H1 (cell line): Measurements from ENCODE around the gene CACUL1. TPM values are rescaled to one million over a fixed set of nuclear protein-coding genes. Genes with fewer than 3 reads are reported as not detected.

Source experiments
- CTCF ChIA-PET: fragments of 300-600 bp; sonication (Branson Sonifier 250); formaldehyde crosslinking; loops from one replicate; lab custom pipeline; 2021; ENCODE audit not compliant: partially characterized antibody; lab: Charles Lee
- POLR2A ChIA-PET: fragments of 300-600 bp; sonication (Branson Sonifier 250); formaldehyde crosslinking; loops from one replicate; lab custom pipeline; 2021; ENCODE audit warnings: inconsistent platforms; ENCODE audit not compliant: partially characterized antibody; lab: Charles Lee
- DNase-seq, 2 experiments: peaks; one replicate each; pipeline versions ENCODE4 v3.0.0 to v3.0.0-alpha.2; 2010 to 2022; ENCODE audit warnings: low spot score in 2 of 2, low read depth in 1 of 2, mixed read lengths in 1 of 2
- FAIRE-seq: peaks from 2 replicates; lab custom pipeline; 2011; peaks lifted over from hg19 to GRCh38; lab: Jason Lieb, UNC
- H2AFZ ChIP-seq: 2 replicates; pipeline ENCODE4 v1.8.1; 2012; ENCODE audit warnings: low read length, inconsistent platforms
- H2AK5ac ChIP-seq: 2 replicates; pipeline ENCODE4 v1.6.1; 2013; ENCODE audit warnings: low read depth, low read length
- H2BK120ac ChIP-seq: replicated peaks from 2 replicates; pipeline ENCODE3; 2013; ENCODE audit warnings: low read depth, low read length, inconsistent platforms
- H2BK12ac ChIP-seq: 2 replicates; pipeline ENCODE4 v1.6.1; 2013; ENCODE audit warnings: low read depth, low read length
- H2BK15ac ChIP-seq: 2 replicates; pipeline ENCODE4 v1.6.1; 2013; ENCODE audit warnings: low read length
- H2BK20ac ChIP-seq: 2 replicates; pipeline ENCODE4 v1.6.1; 2013; ENCODE audit warnings: low read length
- H2BK5ac ChIP-seq: 2 replicates; pipeline ENCODE4 v1.6.1; 2013; ENCODE audit warnings: low read depth, low read length
- H3K14ac ChIP-seq: 2 replicates; pipeline ENCODE4 v1.6.1; 2013; ENCODE audit warnings: inconsistent platforms; ENCODE audit not compliant: insufficient read length
- H3K18ac ChIP-seq: 2 replicates; pipeline ENCODE4 v1.6.1; 2013; ENCODE audit warnings: low read length; ENCODE audit errors: extremely low read depth
- H3K23ac ChIP-seq: 2 replicates; pipeline ENCODE4 v1.6.1; 2013; ENCODE audit warnings: inconsistent platforms; ENCODE audit not compliant: insufficient read length
- H3K23me2 ChIP-seq: 2 replicates; pipeline ENCODE4 v1.6.1; 2013; ENCODE audit warnings: low read depth, low read length
- H3K27ac ChIP-seq: 2 replicates; pipeline ENCODE4 v1.6.1; 2011; ENCODE audit warnings: low read depth, low read length, inconsistent platforms
- H3K27me3 ChIP-seq, 4 experiments: replicated peaks in 1 of 4; 1 replicate in 1 of 4; 2 replicates in 3 of 4; pipeline versions ENCODE4 v1.6.1 to v1.8.1; 2011 to 2013; ENCODE audit warnings: low read length in 3 of 4, mild to moderate bottlenecking in 3 of 4, inconsistent platforms in 2 of 4, mixed read lengths in 2 of 4, moderate library complexity in 1 of 4; ENCODE audit not compliant: control insufficient read depth in 3 of 4, insufficient read depth in 3 of 4; ENCODE audit errors: extremely low read depth in 1 of 4
- H3K36me3 ChIP-seq, 4 experiments: 2 replicates each; pipeline versions ENCODE4 v1.6.1 to v1.8.1; 2011 to 2013; ENCODE audit warnings: mild to moderate bottlenecking in 4 of 4, low read length in 3 of 4, moderate library complexity in 2 of 4, control low read depth in 1 of 4, inconsistent platforms in 1 of 4; ENCODE audit not compliant: insufficient read depth in 4 of 4, control insufficient read depth in 2 of 4
- H3K4ac ChIP-seq: replicated peaks from 2 replicates; pipeline ENCODE3; 2013; ENCODE audit warnings: low read length, low read depth, mixed read lengths, inconsistent platforms; ENCODE audit not compliant: insufficient read length
- H3K4me1 ChIP-seq, 4 experiments: replicated peaks in 1 of 4; 1 replicate in 1 of 4; 2 replicates in 3 of 4; pipeline versions ENCODE4 v1.6.1 to v1.8.1; 2011 to 2013; ENCODE audit warnings: low read length in 3 of 4, inconsistent platforms in 2 of 4, mixed read lengths in 1 of 4; ENCODE audit not compliant: insufficient read depth in 4 of 4, control insufficient read depth in 3 of 4
- H3K4me2 ChIP-seq, 2 experiments: 2 replicates each; pipeline versions ENCODE4 v1.6.1 to v1.8.1; 2011 to 2013; ENCODE audit warnings: low read depth in 2 of 2, low read length in 2 of 2, control low read depth in 1 of 2, inconsistent platforms in 1 of 2, mild to moderate bottlenecking in 1 of 2; ENCODE audit not compliant: insufficient read depth in 1 of 2
- H3K4me3 ChIP-seq, 4 experiments: fragments of 200-600, 300-600 bp in 1 of 4; sonication (generic), shearing (Covaris generic), sonication (Bioruptor Twin) in 1 of 4; 2 replicates each; pipeline versions ENCODE4 v1.5.1 to v1.8.1; 2011 to 2016; ENCODE audit warnings: low read length in 4 of 4, low read depth in 3 of 4, control low read depth in 2 of 4, inconsistent platforms in 2 of 4, mild to moderate bottlenecking in 2 of 4, mixed read lengths in 1 of 4, moderate library complexity in 1 of 4; ENCODE audit not compliant: insufficient read depth in 2 of 4; ENCODE audit errors: extremely low read depth in 1 of 4
- H3K56ac ChIP-seq: replicated peaks from 2 replicates; pipeline ENCODE3; 2013; ENCODE audit warnings: low read depth, mild to moderate bottlenecking, mixed read lengths, low read length, inconsistent platforms; ENCODE audit not compliant: insufficient read length
- H3K79me1 ChIP-seq: 2 replicates; pipeline ENCODE4 v1.6.1; 2013; ENCODE audit warnings: low read depth, low read length, control low read depth
- H3K79me2 ChIP-seq, 2 experiments: 2 replicates each; pipeline versions ENCODE4 v1.6.1 to v1.8.1; 2012 to 2013; ENCODE audit warnings: low read length in 2 of 2, mild to moderate bottlenecking in 2 of 2, inconsistent platforms in 1 of 2; ENCODE audit not compliant: insufficient read depth in 2 of 2, control insufficient read depth in 1 of 2
- H3K9ac ChIP-seq, 4 experiments: replicated peaks in 1 of 4; 1 replicate in 1 of 4; 2 replicates in 3 of 4; pipeline versions ENCODE4 v1.6.1 to v1.8.1; 2011 to 2013; ENCODE audit warnings: low read depth in 3 of 4, low read length in 3 of 4, control low read depth in 2 of 4, mild to moderate bottlenecking in 2 of 4, moderate library complexity in 2 of 4, inconsistent platforms in 1 of 4; ENCODE audit errors: extremely low read depth in 1 of 4
- H3K9me3 ChIP-seq, 2 experiments: 2 replicates each; pipeline versions ENCODE4 v1.6.1 to v1.8.1; 2012 to 2013; ENCODE audit warnings: mild to moderate bottlenecking in 2 of 2, moderate library complexity in 2 of 2, control low read depth in 1 of 2, inconsistent platforms in 1 of 2, low read depth in 1 of 2, low read length in 1 of 2, mixed read lengths in 1 of 2; ENCODE audit not compliant: insufficient read depth in 2 of 2
- H4K20me1 ChIP-seq, 2 experiments: replicated peaks in 1 of 2; 2 replicates each; pipeline versions ENCODE3 to v1.8.1; 2011 to 2013; ENCODE audit warnings: inconsistent platforms in 2 of 2, low read length in 2 of 2, mild to moderate bottlenecking in 1 of 2; ENCODE audit not compliant: insufficient read depth in 2 of 2, control insufficient read depth in 1 of 2
- H4K5ac ChIP-seq: 2 replicates; pipeline ENCODE4 v1.6.1; 2013; ENCODE audit warnings: low read length, low read depth, mixed read lengths, inconsistent platforms; ENCODE audit not compliant: insufficient read length
- H4K8ac ChIP-seq: 2 replicates; pipeline ENCODE4 v1.8.0; 2013; ENCODE audit warnings: mild to moderate bottlenecking, moderate library complexity, low read length, inconsistent platforms; ENCODE audit not compliant: insufficient read depth; ENCODE audit errors: extremely low read depth
- H4K91ac ChIP-seq: replicated peaks from 2 replicates; pipeline ENCODE3; 2013; ENCODE audit warnings: low read length, mixed read lengths, inconsistent platforms; ENCODE audit not compliant: insufficient read length
- BRCA1 ChIP-seq: IDR thresholded peaks from 2 replicates; pipeline ENCODE4 v1.6.1; 2012; ENCODE audit warnings: low read depth, low read length, improper control_type of control experiment
- EP300 ChIP-seq, 2 experiments: IDR thresholded peaks; 1 replicate in 1 of 2; 2 replicates in 1 of 2; pipeline ENCODE4 v1.6.1; 2011 to 2012; ENCODE audit warnings: low read depth in 2 of 2, low read length in 2 of 2, mild to moderate bottlenecking in 2 of 2, borderline replicate concordance in 1 of 2, inconsistent platforms in 1 of 2, moderate library complexity in 1 of 2
- KDM1A ChIP-seq: fragments of 200-600, 300-600 bp; sonication (generic); IDR thresholded peaks from 2 replicates; pipeline ENCODE4 v1.7.1; 2016; ENCODE audit warnings: mild to moderate bottlenecking, low read length, borderline replicate concordance
- NANOG ChIP-seq: IDR thresholded peaks from 2 replicates; pipeline ENCODE4 v1.6.1; 2011; ENCODE audit warnings: low read length, low read depth, mild to moderate bottlenecking, inconsistent platforms; ENCODE audit not compliant: insufficient read depth, poor library complexity, severe bottlenecking
- POLR2A ChIP-seq, 2 experiments: IDR thresholded peaks; 1 replicate in 1 of 2; 2 replicates in 1 of 2; pipeline ENCODE4 v1.6.1; 2011; ENCODE audit warnings: low read depth in 2 of 2, low read length in 2 of 2, mild to moderate bottlenecking in 2 of 2; ENCODE audit errors: control extremely low read depth in 1 of 2
- RBBP5 ChIP-seq: IDR thresholded peaks from 2 replicates; pipeline ENCODE4 v1.7.1; 2012; ENCODE audit warnings: low read depth, mild to moderate bottlenecking, inconsistent platforms, low read length, moderate library complexity, borderline replicate concordance
- SIX5 ChIP-seq: IDR thresholded peaks from 2 replicates; pipeline ENCODE4 v1.6.1; 2011; ENCODE audit warnings: mild to moderate bottlenecking, low read depth, low read length
- TBP ChIP-seq: IDR thresholded peaks from 2 replicates; pipeline ENCODE4 v1.6.1; 2011; ENCODE audit warnings: low read depth, low read length, improper control_type of control experiment
- TCF12 ChIP-seq: IDR thresholded peaks from 2 replicates; pipeline ENCODE4 v1.6.1; 2011; ENCODE audit warnings: low read depth, mild to moderate bottlenecking, low read length
- YY1 ChIP-seq: IDR thresholded peaks from 2 replicates; pipeline ENCODE4 v1.6.1; 2011; ENCODE audit warnings: low read depth, mild to moderate bottlenecking, low read length
- WGBS, 2 experiments: shearing (Covaris generic) in 1 of 2; methylation state at CpG; one replicate each; pipeline versions ENCODE4 v1.1.6 to v1.1.7; 2013 to 2015; ENCODE audit warnings: low lambda C conversion rate in 2 of 2, mixed read lengths in 2 of 2, inconsistent platforms in 1 of 2, low coverage in 1 of 2, missing lambda C conversion rate in 1 of 2; ENCODE audit not compliant: insufficient replicate concordance in 2 of 2, insufficient coverage in 1 of 2, insufficient read length in 1 of 2; ENCODE audit errors: extremely low coverage in 1 of 2, missing lambda C conversion rate in 1 of 2; 5-methylcytosine and 5-hydroxymethylcytosine counted together
- polyA plus RNA-seq, 7 experiments: library from polyadenylated mRNA; depleted of rRNA in 3 of 7; stranded (reverse) in 5 of 7; unstranded in 2 of 7; fragments of >200 nt in 5 of 7; fragments of 200-250 nt in 2 of 7; gene quantifications; 1 replicate in 5 of 7; 2 replicates in 1 of 7; 4 replicates in 1 of 7; pipeline versions ENCODE4 v1.2.1 to v1.2.3, GENCODE V29; 2011 to 2013; ENCODE audit warnings: missing spikeins in 2 of 7, mixed read lengths in 2 of 7
- total RNA-seq: library from RNA; stranded (reverse); fragmentation: NEBNext Ultra II Directional; extraction: Animal tissue kit (Norgen Biotek cat#: 25700); gene quantifications from 2 replicates; pipeline ENCODE4 v1.2.1, GENCODE V29; 2021

CACUL1 gene
- total and polyA plus RNA-seq, 2 of the 8 experiments (the other 6 are each of a cell fraction or from before 2014, with no cell fraction given): 6.5 to 34.2 TPM

DNA sequence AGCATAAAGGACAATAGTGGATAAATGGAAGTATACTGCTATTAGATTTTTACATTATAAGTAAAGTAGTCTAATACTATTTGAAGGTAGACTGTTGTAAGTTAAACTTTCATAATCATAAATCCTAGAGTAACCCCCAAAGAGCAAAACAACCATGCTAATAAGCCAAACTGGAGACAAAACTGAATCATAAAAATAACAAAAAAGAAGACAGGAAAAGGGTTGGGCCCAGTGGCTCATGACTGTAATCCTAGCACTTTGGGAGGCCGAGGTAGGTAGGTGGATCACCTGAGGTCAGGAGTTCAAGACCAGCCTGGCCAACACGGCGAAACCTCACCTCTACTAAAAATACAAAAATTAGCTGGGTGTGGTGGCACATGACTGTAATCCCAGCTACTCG is 9.7 kb downstream of the CACUL1 start:
- no peak overlapping the region for H2AK5ac ChIP-seq
- H3K79me1 ChIP-seq: peaks cover 5% of the 10 kb centered on the region; the same call in 1 of the 2 replicates
- no peak overlapping the region for H2BK5ac ChIP-seq
- H2AFZ ChIP-seq: no peak overlapping the region
- TF ChIP-seq RBBP5 (no peak), SIX5 (no peak), BRCA1 (no peak), TCF12 (no peak), YY1 (no peak), EP300 (IDR thresholded peaks at IDR 0.05; ENCODE audit: borderline replicate concordance in 1 of 2, low read depth in 2 of 2, low read length in 2 of 2) (no peak), NANOG (no peak), TBP (no peak), POLR2A (IDR thresholded peaks at IDR 0.05; ENCODE audit: control extremely low read depth in 1 of 2, low read depth in 2 of 2, low read length in 2 of 2) (no peak), KDM1A (no peak)
- no peak overlapping the region for H3K23ac ChIP-seq
- no peak overlapping the region for H3K9ac ChIP-seq
- H3K4me2 ChIP-seq: no peak overlapping the region
- CTCF ChIA-PET: interaction anchor here (0.7 to 2.1 kb wide), 2 partner anchors 8 to 11 kb away, joined by 3 to 7 read pairs; no protein-coding TSS in a partner anchor
- H4K20me1 ChIP-seq: peaks cover 16 to 20% of the 10 kb centered on the region in 2 experiments
- H3K14ac ChIP-seq: no peak overlapping the region
- H3K56ac ChIP-seq: no peak overlapping the region
- H3K4me3 ChIP-seq: no peak overlapping the region
- H3K9me3 ChIP-seq: no peaks in the 10 kb centered on the region
- H3K23me2 ChIP-seq: no peaks in the 10 kb centered on the region
- POLR2A ChIA-PET: interaction anchor here (3.0 kb wide), 1 partner anchor 9 kb away, joined by 11 read pairs; the partner anchor contains the start of gene CACUL1
- no peak overlapping the region for H4K5ac ChIP-seq
- FAIRE-seq (no peak), DNase-seq (no peak)
- no peak overlapping the region for H3K4ac ChIP-seq
- H3K27me3 ChIP-seq: no peaks in the 10 kb centered on the region
- H4K91ac ChIP-seq: no peak overlapping the region
- H4K8ac ChIP-seq: no peak overlapping the region
- H2BK15ac ChIP-seq: no peak overlapping the region
- H3K18ac ChIP-seq: no peak overlapping the region
- no peak overlapping the region for H2BK12ac ChIP-seq
- no peak overlapping the region for H2BK120ac ChIP-seq
- H3K4me1 ChIP-seq: no peaks in the 10 kb centered on the region; a peak in 1 of 7 replicates
- no peak overlapping the region for H3K27ac ChIP-seq
- no peak overlapping the region for H2BK20ac ChIP-seq
- H3K36me3 ChIP-seq: peaks cover 0 to 5% (median 0%) of the 10 kb centered on the region in 4 experiments; a peak in 1 of 8 replicates
- 95% methylated on average over 4 of the region's 4 CpGs; no CpG with 5 or more reads in 1 of the 2 experiments for WGBS, 2 experiments
- peaks cover 27 to 97% of the 10 kb centered on the region in 2 experiments for H3K79me2 ChIP-seq
